HG02884 (cell line): ENCODE results near the gene SIK2.
"Not testable (repeated sequence)": the region's sequence is repeated elsewhere in the genome, so short reads cannot be mapped to it uniquely, and the experiment has no call there.

ENCODE experiments used
- ATAC-seq: cut with Tn5 transposase; IDR thresholded peaks from one replicate; pipeline ENCODE4 v1.9.1; 2021; ENCODE audit warnings: mild to moderate bottlenecking, moderate library complexity; ENCODE audit not compliant: unreplicated experiment

Gene SIK2

DNA sequence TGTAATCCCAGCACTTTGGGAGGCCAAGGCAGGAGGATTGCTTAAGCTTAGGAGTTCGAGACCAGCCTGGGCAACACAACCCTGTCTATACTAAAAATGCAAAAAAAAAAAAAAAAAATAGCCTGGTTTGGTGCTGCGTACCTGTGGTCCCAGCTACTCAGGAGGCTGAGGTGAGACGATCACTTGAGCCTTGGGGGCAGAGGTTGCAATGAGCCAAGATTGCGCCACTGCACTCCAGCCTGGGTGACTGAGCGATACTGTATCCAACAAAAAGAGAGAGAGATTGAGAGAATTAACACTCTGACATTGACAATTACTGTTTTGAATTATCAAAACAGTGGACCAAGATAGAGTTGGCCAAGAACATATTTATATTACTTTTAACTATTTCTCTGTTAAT is 53.7 kb downstream of the SIK2 start:
- no peak for ATAC-seq

- not testable (repeated sequence) for ATAC-seq
Measured at GRCh38 chr11:111657905-111658304, 55.7 kb downstream of the SIK2 start.

- ATAC-seq: not testable (repeated sequence)
Measured at GRCh38 chr11:111658493-111658892, 56.2 kb downstream of the SIK2 start.

DNA sequence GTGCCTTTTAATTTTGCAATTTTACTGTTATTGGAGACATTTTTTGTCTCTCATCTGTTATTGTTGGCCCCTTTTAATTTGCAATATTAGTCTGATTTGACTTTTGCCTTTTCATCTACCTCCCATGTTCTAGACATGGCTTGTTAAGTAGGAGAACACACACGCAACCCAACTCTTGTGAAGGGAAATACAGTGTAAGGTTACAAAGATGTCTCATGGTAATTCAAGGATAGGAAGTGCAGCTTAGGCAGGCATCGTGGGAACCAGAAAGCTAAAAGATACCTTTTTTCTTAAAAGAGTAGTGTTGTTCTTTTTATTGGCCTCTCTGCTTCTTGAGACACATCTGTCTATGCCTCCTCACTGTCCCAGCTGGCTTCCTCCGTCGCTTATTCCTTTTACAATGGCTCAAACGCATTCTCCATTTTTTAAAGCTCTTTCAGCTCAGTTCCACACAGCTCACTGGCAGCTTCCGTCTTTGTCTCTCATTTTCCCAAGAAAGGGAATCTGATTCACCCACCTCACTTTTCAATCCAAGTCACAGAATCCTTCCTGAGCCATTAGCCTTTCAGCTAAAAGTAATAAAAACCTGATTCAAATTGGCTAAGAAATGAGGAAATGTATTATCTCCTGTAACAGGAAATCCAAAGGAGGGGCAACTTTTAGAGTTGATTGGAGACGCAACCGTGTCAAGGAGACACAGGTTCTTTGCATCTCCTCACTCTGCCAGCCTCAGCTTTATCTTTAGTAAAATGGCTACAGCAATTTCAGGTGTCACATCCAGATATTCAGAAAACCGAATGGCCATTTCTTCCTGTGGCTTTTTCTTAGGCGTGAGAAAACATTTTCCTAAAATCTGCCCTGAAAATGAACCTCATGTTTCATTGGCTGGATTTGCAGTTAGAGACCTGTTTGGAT is 57.2 kb downstream of the SIK2 start:
- no peak for ATAC-seq

GRCh38 chr11:111660822-111661221 is 58.6 kb downstream of the SIK2 start:
- no peak for ATAC-seq

DNA sequence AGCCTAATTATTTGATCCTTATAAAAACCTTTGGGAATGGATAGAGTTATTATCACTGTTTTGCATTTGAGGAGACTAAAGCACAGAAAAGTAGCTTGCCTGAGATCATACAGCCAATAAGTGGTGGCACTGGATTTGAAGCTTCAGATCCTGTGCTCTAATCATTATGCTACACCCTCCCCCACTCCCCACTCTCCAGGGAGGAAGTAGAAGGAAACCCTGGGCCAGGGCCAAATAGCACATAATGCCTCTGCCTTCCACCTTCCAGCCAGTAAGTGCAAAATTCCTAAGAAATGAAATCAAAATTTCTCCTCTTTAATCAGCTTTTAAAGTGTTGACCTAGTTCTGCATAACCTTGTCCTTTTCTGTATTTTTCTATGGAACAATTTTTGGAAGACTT is 61.6 kb downstream of the SIK2 start:
- ATAC-seq: no peak

DNA sequence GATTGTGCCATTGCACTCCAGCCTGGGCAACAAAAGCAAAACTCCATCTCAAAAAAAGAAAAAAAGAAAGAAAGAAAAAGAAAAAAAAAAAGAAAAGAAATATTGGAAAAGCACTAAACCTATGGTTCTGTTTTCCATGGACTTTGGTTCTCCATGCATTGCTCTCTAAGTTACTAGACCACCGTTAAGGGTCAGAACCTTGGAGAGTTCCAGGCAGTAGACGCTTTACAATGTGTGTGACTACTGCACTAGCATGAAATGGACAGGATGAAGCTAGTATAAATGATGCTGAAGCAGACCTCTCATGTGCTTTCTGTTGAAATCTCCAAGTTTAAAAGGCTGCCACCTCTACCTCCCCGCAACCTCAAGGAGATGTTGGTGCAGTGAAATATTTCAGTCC is 63.5 kb downstream of the SIK2 start:
- ATAC-seq: no peak

- no peak for ATAC-seq
Measured at GRCh38 chr11:111668980-111669379, 66.7 kb downstream of the SIK2 start.

DNA sequence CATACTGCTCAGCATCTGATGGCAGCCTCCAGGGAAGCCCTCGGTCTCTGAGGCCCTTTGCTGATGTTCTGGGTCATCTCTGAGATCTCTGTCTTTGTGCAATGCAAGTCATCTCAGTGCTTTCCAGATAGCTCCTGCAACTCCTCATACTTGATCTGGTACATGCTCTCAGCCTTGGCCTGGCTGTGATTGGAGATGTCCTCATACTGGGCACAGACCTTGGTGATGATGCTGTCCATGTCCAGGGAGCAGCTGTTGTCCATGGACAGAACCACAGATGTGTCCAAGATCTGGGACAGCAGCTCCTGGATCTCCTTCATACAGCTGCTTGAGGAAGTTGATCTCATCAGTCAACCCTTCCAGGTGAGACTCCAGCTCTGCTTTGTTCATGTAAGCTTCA is 69.1 kb downstream of the SIK2 start:
- no peak for ATAC-seq

- no peak for ATAC-seq
Measured at GRCh38 chr11:111672949-111673348, 70.7 kb downstream of the SIK2 start.

DNA sequence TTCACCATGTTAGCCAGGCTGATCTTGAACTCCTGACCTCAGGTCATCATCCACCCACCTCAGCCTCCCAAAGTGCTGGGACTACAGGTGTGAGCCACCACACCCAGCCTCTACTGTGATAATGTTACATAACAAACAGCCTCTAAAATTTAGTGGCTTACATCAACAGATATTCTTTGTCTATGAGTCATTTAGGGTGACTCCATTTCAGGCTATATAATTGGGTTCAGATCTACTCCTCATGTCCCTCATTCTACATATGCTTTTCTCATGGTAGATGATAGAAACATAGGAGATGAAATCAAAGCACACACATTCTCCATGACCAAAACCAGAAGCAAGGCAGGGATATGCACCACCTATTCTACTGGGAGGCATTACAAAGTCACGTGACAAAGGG is 72.7 kb downstream of the SIK2 start:
- ATAC-seq: no peak

DNA sequence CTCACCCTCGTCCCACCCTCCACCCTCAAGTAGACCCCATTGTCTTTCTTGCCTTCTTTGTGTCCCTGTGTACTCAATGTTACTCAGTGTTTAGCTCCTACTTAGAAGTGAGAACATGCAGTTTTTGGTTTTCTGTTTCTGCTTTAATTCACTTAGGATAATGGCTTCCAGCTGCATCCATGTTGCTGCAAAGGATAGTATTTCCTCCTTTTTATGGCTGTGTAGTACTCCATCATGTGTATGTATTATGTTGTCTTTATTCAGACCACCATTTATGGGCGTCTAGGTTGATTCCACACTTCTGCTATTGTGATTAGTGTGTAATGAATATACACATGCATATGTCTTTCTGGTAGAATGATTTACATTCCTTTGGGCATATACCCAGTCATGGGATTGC is 73.6 kb downstream of the SIK2 start:
- ATAC-seq: no peak

GRCh38 chr11:111676878-111677585 is 74.8 kb downstream of the SIK2 start:
- ATAC-seq: no peak

DNA sequence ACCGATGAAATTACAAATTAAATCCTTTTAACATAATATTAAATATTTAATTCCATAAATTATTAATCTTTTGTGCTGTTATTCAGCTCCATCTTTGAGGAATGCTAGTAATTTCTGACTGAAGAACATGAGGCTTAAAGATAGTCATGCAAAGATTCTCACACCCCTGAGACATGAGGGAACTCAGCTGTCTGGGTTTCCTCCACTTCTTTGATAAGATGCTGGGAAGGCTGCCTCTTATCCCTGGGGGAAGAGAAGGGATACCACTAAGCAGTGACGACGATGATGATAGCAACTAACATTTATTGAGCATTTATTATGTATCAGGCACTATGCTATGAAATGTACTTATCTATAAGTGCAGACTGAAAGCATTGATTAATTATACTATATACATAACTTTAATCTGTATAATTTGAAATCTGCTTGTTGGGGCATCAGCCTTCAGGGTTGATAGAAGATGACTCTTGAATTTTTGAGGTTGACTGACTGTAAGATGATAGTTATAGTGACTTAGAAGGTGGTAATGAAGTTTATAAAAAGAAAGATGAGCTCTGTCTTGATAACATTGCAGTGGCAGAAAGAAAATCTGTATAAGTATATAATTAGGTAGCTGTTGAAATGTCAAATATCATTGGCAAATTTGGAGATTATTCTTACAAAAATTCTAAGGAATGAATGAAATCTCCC is 78.4 kb downstream of the SIK2 start:
- no peak for ATAC-seq

- ATAC-seq: no peak
Measured at GRCh38 chr11:111683806-111684205, 81.6 kb downstream of the SIK2 start.

- no peak for ATAC-seq
Measured at GRCh38 chr11:111684251-111684650, 82.0 kb downstream of the SIK2 start.

GRCh38 chr11:111688013-111688412 is 85.8 kb downstream of the SIK2 start:
- no peak for ATAC-seq

- ATAC-seq: no peak
Measured at GRCh38 chr11:111691176-111691575, 88.9 kb downstream of the SIK2 start.

DNA sequence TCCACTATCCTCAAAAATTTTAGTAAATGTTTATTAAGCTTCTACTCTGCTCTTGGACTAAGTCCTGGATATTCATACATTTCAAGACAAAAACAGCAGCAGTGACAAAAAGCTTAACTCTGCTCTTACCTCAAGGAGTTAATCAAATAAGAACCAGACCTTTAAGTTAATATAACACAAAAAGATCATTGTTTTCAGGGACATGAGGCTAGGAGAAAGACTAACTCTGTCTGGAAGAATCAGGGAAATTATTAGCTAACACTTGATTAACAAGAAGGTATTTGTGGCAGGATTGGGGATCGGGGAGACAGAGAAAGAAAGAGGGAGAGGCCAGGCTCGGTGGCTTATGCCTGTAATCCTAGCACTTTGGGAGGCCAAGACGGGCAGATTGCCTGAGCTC is 89.5 kb downstream of the SIK2 start:
- no peak for ATAC-seq

GRCh38 chr11:111693224-111693937 is 91.1 kb downstream of the SIK2 start:
- ATAC-seq: peak; percentile 51

- ATAC-seq: no peak
Measured at GRCh38 chr11:111694851-111695250, 92.6 kb downstream of the SIK2 start.
